H9 (cell line): Measurements from ENCODE around the gene ZC4H2. TPM values are rescaled to one million over a fixed set of nuclear protein-coding genes. Genes with fewer than 3 reads are reported as not detected.
"Not testable (repeated sequence)": the region's sequence is repeated elsewhere in the genome, so short reads cannot be mapped to it uniquely, and the experiment has no call there.

Experiments used
- DNase-seq: peaks from one replicate; pipeline ENCODE4 v3.0.0-alpha.2; 2017
- H2AFZ ChIP-seq: one replicate; pipeline ENCODE4 v1.6.1; 2013; ENCODE audit warnings: mild to moderate bottlenecking, low read length, control low read depth, moderate library complexity
- H2AK5ac ChIP-seq: 2 replicates; pipeline ENCODE4 v1.6.1; 2013; ENCODE audit warnings: low read length, control low read depth, mixed read lengths; ENCODE audit not compliant: insufficient read length
- H2BK120ac ChIP-seq: one replicate; pipeline ENCODE4 v1.6.1; 2013; ENCODE audit warnings: low read depth, mild to moderate bottlenecking, low read length, control low read depth, inconsistent platforms; ENCODE audit not compliant: poor library complexity, severe bottlenecking
- H2BK12ac ChIP-seq: 2 replicates; pipeline ENCODE4 v1.6.1; 2013; ENCODE audit warnings: low read length, control low read depth, mixed read lengths, low read depth; ENCODE audit not compliant: insufficient read length
- H2BK15ac ChIP-seq: 2 replicates; pipeline ENCODE4 v1.6.1; 2013; ENCODE audit warnings: low read depth, low read length, control low read depth
- H2BK20ac ChIP-seq: one replicate; pipeline ENCODE4 v1.6.1; 2013; ENCODE audit warnings: low read depth, mild to moderate bottlenecking, low read length, control low read depth, inconsistent platforms; ENCODE audit not compliant: poor library complexity, severe bottlenecking
- H2BK5ac ChIP-seq: 2 replicates; pipeline ENCODE4 v1.6.1; 2013; ENCODE audit warnings: low read length, control low read depth, mixed read lengths; ENCODE audit not compliant: insufficient read length
- H3K14ac ChIP-seq: 2 replicates; pipeline ENCODE4 v1.6.1; 2013; ENCODE audit warnings: low read length, control low read depth; ENCODE audit not compliant: insufficient read depth
- H3K18ac ChIP-seq: 2 replicates; pipeline ENCODE4 v1.6.1; 2013; ENCODE audit warnings: low read depth, mild to moderate bottlenecking, mixed read lengths, low read length, control low read depth; ENCODE audit not compliant: insufficient read length
- H3K23ac ChIP-seq: 2 replicates; pipeline ENCODE4 v1.6.1; 2013; ENCODE audit warnings: low read length, control low read depth, mixed read lengths, low read depth; ENCODE audit not compliant: insufficient read length
- H3K23me2 ChIP-seq: 2 replicates; pipeline ENCODE4 v1.6.1; 2013; ENCODE audit warnings: low read depth, mild to moderate bottlenecking, mixed read lengths, low read length, control low read depth; ENCODE audit not compliant: insufficient read length, poor library complexity, severe bottlenecking
- H3K27ac ChIP-seq: 2 replicates; pipeline ENCODE4 v1.5.1; 2013; ENCODE audit warnings: low read length, control low read depth, mixed read lengths, low read depth; ENCODE audit not compliant: insufficient read length
- H3K27me3 ChIP-seq: 2 replicates; pipeline ENCODE4 v1.6.1; 2013; ENCODE audit warnings: low read length, control low read depth, inconsistent platforms; ENCODE audit not compliant: insufficient read depth
- H3K4ac ChIP-seq: 2 replicates; pipeline ENCODE4 v1.6.1; 2013; ENCODE audit warnings: low read depth, mild to moderate bottlenecking, control low read depth, inconsistent platforms, low read length, moderate library complexity
- H3K4me1 ChIP-seq: 2 replicates; pipeline ENCODE4 v1.6.1; 2013; ENCODE audit warnings: low read length, control low read depth, inconsistent platforms; ENCODE audit not compliant: insufficient read depth
- H3K4me2 ChIP-seq: 2 replicates; pipeline ENCODE4 v1.6.1; 2013; ENCODE audit warnings: low read length, control low read depth, mixed read lengths; ENCODE audit not compliant: insufficient read length, insufficient read depth
- H3K56ac ChIP-seq: 2 replicates; pipeline ENCODE4 v1.6.1; 2013; ENCODE audit warnings: low read depth, mild to moderate bottlenecking, mixed read lengths, low read length, control low read depth; ENCODE audit not compliant: insufficient read length
- H3K79me1 ChIP-seq: 2 replicates; pipeline ENCODE4 v1.6.1; 2013; ENCODE audit warnings: low read depth, mild to moderate bottlenecking, moderate library complexity, low read length, control low read depth, inconsistent platforms; ENCODE audit not compliant: insufficient read depth, poor library complexity, severe bottlenecking
- H3K79me2 ChIP-seq: 2 replicates; pipeline ENCODE4 v1.6.1; 2013; ENCODE audit warnings: low read length, control low read depth, inconsistent platforms; ENCODE audit not compliant: insufficient read depth
- H3K9ac ChIP-seq: 2 replicates; pipeline ENCODE4 v1.6.1; 2013; ENCODE audit warnings: low read length, control low read depth, mixed read lengths; ENCODE audit not compliant: insufficient read length; ENCODE audit errors: extremely low read depth
- H3K9me3 ChIP-seq: one replicate; pipeline ENCODE4 v1.6.1; 2013; ENCODE audit warnings: low read depth, low read length, inconsistent platforms; ENCODE audit not compliant: control insufficient read depth
- H3T11ph ChIP-seq: one replicate; pipeline ENCODE4 v1.6.1; 2013; ENCODE audit warnings: mild to moderate bottlenecking, low read length, control low read depth, inconsistent platforms
- H4K20me1 ChIP-seq: one replicate; pipeline ENCODE4 v1.6.1; 2013; ENCODE audit not compliant: control insufficient read depth, insufficient read length, insufficient read depth
- H4K5ac ChIP-seq: 2 replicates; pipeline ENCODE4 v1.6.1; 2013; ENCODE audit warnings: low read depth, mild to moderate bottlenecking, mixed read lengths, low read length, control low read depth; ENCODE audit not compliant: insufficient read length
- H4K8ac ChIP-seq: replicated peaks from 2 replicates; pipeline ENCODE4 v1.6.1; 2013; ENCODE audit warnings: low read length, control low read depth, mixed read lengths, low read depth; ENCODE audit not compliant: insufficient read length
- H4K91ac ChIP-seq: 2 replicates; pipeline ENCODE4 v1.6.1; 2013; ENCODE audit warnings: low read depth, mild to moderate bottlenecking, moderate library complexity, mixed read lengths, low read length, control low read depth; ENCODE audit not compliant: insufficient read length
- H3K27ac Mint-ChIP-seq, 3 experiments: 2 replicates in 2 of 3; 3 replicates in 1 of 3; pipeline ENCODE4 v1.8.0; 2020 to 2021; ENCODE audit warnings: mixed read lengths in 3 of 3, mild to moderate bottlenecking in 1 of 3, moderate library complexity in 1 of 3
- H3K27me3 Mint-ChIP-seq: 2 replicates; pipeline ENCODE4 v1.8.0; 2021; ENCODE audit warnings: low read depth, mild to moderate bottlenecking, moderate library complexity, mixed read lengths
- H3K36me3 Mint-ChIP-seq, 3 experiments: 2 replicates in 2 of 3; 3 replicates in 1 of 3; pipeline ENCODE4 v1.8.0; 2020 to 2021; ENCODE audit warnings: low read depth in 3 of 3, mixed read lengths in 3 of 3; ENCODE audit not compliant: insufficient read depth in 1 of 3
- H3K4me1 Mint-ChIP-seq, 2 experiments: 2 replicates each; pipeline ENCODE4 v1.8.0; 2020; ENCODE audit warnings: mixed read lengths in 2 of 2
- H3K4me3 Mint-ChIP-seq, 2 experiments: 2 replicates in 1 of 2; 3 replicates in 1 of 2; pipeline ENCODE4 v1.8.0; 2020 to 2021; ENCODE audit warnings: mild to moderate bottlenecking in 2 of 2, mixed read lengths in 2 of 2, moderate library complexity in 1 of 2
- H3K9me3 Mint-ChIP-seq, 2 experiments: 2 replicates in 1 of 2; 3 replicates in 1 of 2; pipeline ENCODE4 v1.8.0; 2020; ENCODE audit warnings: mild to moderate bottlenecking in 2 of 2, mixed read lengths in 2 of 2, moderate library complexity in 1 of 2
- WGBS: extraction: QIAGEN DNeasy Blood & Tissue Kit; methylation state at CpG from one replicate; pipeline ENCODE4 v1.1.7; 2013; ENCODE audit warnings: missing lambda C conversion rate, low lambda C conversion rate, mixed read lengths; ENCODE audit not compliant: insufficient read length; ENCODE audit errors: extremely low coverage; 5-methylcytosine and 5-hydroxymethylcytosine counted together
- total RNA-seq: library from RNA; stranded (reverse); gene quantifications from 2 replicates; pipeline ENCODE4 v1.2.1, GENCODE V29; 2021
- TF ChIP-seq, protein P1 (sequence below): fragments of 200-600 bp; sonication (generic); conservative IDR thresholded peaks from 3 replicates; pipeline ENCODE4 v1.8.0; 2021; ENCODE audit warnings: antibody characterized with exemption, mild to moderate bottlenecking

The ZC4H2 gene
- total RNA-seq, 1 experiment from 2014 or later, result 32.4 TPM

DNA sequence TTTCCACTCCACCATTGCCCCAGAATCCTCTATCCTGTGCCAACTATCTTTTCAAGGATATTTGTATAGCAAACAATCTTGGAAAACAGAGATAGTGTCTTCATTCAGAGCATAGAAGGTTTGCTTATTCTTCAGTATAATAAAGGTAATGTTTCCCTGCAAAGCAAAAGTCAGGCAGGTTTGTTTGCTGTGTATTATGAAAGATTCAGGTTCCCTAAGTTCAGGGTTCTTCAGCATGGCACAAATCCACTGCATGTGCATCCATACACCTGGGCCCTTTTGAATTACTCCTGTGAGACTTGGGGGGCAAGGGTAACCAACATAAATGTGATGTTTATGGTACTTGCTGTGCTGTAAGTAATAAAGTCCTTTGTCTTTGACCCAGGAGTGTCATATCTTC, 33.2 kb upstream of the ZC4H2 start:
- no peak for DNase-seq
- Histone ChIP-seq H2AFZ (no peak overlapping the region), H3K14ac (no peak overlapping the region), H3K4me1 (no peaks in the 10 kb centered on the region), H4K91ac (no peak overlapping the region), H3K18ac (no peak overlapping the region), H2BK15ac (no peak overlapping the region), H3K27me3 (no peaks in the 10 kb centered on the region), H3K79me1 (no peaks in the 10 kb centered on the region), H4K20me1 (no peaks in the 10 kb centered on the region), H4K5ac (no peak overlapping the region), H2BK20ac (no peak overlapping the region), H2BK120ac (no peak overlapping the region), H3K4ac (no peak overlapping the region), H3K4me2 (no peak overlapping the region), H2BK12ac (no peak overlapping the region), H3K9me3 (peaks cover 23% of the 10 kb centered on the region), H3K9ac (no peak overlapping the region), H3K23me2 (no peaks in the 10 kb centered on the region), H4K8ac (no peak overlapping the region), H3K27ac (no peak overlapping the region), H3K79me2 (no peaks in the 10 kb centered on the region), H3T11ph (no peak overlapping the region), H2AK5ac (no peak overlapping the region), H3K56ac (no peak overlapping the region), H2BK5ac (no peak overlapping the region), H3K23ac (no peak overlapping the region)
- no peak overlapping the region for H3K27ac Mint-ChIP-seq
- peaks cover 0 to 2% (median 0%) of the 10 kb centered on the region in 3 experiments; a peak in 2 of 7 replicates for H3K36me3 Mint-ChIP-seq
- H3K27me3 Mint-ChIP-seq, result no peaks in the 10 kb centered on the region
- no peak overlapping the region for H3K4me3 Mint-ChIP-seq
- no peaks in the 10 kb centered on the region for H3K4me1 Mint-ChIP-seq
- H3K9me3 Mint-ChIP-seq, result peaks cover 53 to 57% of the 10 kb centered on the region in 2 experiments
- TF ChIP-seq, protein P1, sequence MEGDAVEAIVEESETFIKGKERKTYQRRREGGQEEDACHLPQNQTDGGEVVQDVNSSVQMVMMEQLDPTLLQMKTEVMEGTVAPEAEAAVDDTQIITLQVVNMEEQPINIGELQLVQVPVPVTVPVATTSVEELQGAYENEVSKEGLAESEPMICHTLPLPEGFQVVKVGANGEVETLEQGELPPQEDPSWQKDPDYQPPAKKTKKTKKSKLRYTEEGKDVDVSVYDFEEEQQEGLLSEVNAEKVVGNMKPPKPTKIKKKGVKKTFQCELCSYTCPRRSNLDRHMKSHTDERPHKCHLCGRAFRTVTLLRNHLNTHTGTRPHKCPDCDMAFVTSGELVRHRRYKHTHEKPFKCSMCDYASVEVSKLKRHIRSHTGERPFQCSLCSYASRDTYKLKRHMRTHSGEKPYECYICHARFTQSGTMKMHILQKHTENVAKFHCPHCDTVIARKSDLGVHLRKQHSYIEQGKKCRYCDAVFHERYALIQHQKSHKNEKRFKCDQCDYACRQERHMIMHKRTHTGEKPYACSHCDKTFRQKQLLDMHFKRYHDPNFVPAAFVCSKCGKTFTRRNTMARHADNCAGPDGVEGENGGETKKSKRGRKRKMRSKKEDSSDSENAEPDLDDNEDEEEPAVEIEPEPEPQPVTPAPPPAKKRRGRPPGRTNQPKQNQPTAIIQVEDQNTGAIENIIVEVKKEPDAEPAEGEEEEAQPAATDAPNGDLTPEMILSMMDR, result no peak

DNA sequence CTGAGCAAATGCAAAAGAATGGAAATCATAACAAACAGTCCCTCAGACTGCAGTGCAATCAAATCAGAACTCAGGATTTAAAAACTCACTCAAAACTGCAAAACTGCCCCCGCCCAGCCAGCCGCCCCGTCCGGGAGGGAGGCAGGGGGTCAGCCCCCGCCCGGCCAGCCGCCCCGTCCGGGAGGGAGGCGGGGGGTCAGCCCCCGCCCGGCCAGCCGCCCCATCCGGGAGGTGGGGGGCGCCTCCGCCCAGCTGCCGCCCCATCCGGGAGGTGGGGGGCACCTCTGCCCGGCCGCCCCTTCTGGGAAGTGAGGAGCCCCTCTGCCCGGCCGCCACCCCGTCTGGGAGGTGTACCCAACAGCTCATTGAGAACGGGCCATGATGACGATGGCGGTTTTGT, 26.0 kb upstream of the ZC4H2 start:
- not testable (repeated sequence) for H2BK5ac ChIP-seq, H2BK20ac ChIP-seq, H3K4me1 ChIP-seq, H3K56ac ChIP-seq, H4K5ac ChIP-seq, H3K23me2 ChIP-seq, H2AK5ac ChIP-seq, H3K14ac ChIP-seq, H3K9ac ChIP-seq, H3K18ac ChIP-seq, H3K4me3 Mint-ChIP-seq, H4K20me1 ChIP-seq, H3K4me2 ChIP-seq, H3T11ph ChIP-seq, H4K91ac ChIP-seq, H2BK12ac ChIP-seq, H2BK120ac ChIP-seq, H3K27ac ChIP-seq, H2AFZ ChIP-seq, H3K23ac ChIP-seq, DNase-seq, H4K8ac ChIP-seq, H3K4me1 Mint-ChIP-seq, H3K27ac Mint-ChIP-seq, H3K27me3 Mint-ChIP-seq, H3K79me2 ChIP-seq, H3K79me1 ChIP-seq, H2BK15ac ChIP-seq, H3K4ac ChIP-seq, H3K27me3 ChIP-seq
- peaks cover 12% of the 10 kb centered on the region for H3K9me3 ChIP-seq
- H3K9me3 Mint-ChIP-seq, result peaks cover 73 to 75% of the 10 kb centered on the region in 2 experiments
- no CpG with 5 or more reads among the region's 26 CpGs for WGBS
- H3K36me3 Mint-ChIP-seq, result peaks cover 3 to 14% (median 13%) of the 10 kb centered on the region in 3 experiments
